Activated CD4-positive, alpha-beta T cell treated with anti-CD3 and anti-CD28 coated beads, Interleukin-2, amount 10 ng/mL, durations not matched to agents 7 days and 5 days (primary cell): ENCODE measurements around the gene APBA1. TPM values are rescaled to one million over a fixed set of nuclear protein-coding genes. Genes with fewer than 3 reads are reported as not detected.
A peak's percentile ranks its signal among the peaks of the same experiment; 100 is the strongest.
"Not testable (repeated sequence)": the region's sequence is repeated elsewhere in the genome, so short reads cannot be mapped to it uniquely, and the experiment has no call there.

Experiments used
- CTCF ChIA-PET: fragments of 350-600 bp; sonication (Branson Sonifier 250); formaldehyde crosslinking; loops from one replicate; lab custom pipeline; 2021; ENCODE audit warnings: antibody characterized with exemption; lab: Charles Lee
- POLR2A ChIA-PET: fragments of 350-600 bp; sonication (Branson Sonifier 250); formaldehyde crosslinking; loops from one replicate; lab custom pipeline; 2021; ENCODE audit warnings: antibody characterized with exemption; lab: Charles Lee
- DNase-seq: peaks from one replicate; pipeline ENCODE4 v3.0.0-alpha.2; 2020
- H3K27ac Mint-ChIP-seq: one replicate; pipeline ENCODE4 v1.8.0; 2021; ENCODE audit warnings: mild to moderate bottlenecking, moderate library complexity, mixed read lengths
- H3K27me3 Mint-ChIP-seq: one replicate; pipeline ENCODE4 v1.8.0; 2021; ENCODE audit warnings: mixed read lengths
- H3K36me3 Mint-ChIP-seq: one replicate; pipeline ENCODE4 v1.8.0; 2021; ENCODE audit warnings: low read depth, mixed read lengths
- H3K4me1 Mint-ChIP-seq: one replicate; pipeline ENCODE4 v1.8.0; 2021; ENCODE audit warnings: mixed read lengths
- H3K4me3 Mint-ChIP-seq: one replicate; pipeline ENCODE4 v1.8.0; 2021; ENCODE audit warnings: mild to moderate bottlenecking, moderate library complexity, mixed read lengths
- H3K9me3 Mint-ChIP-seq: one replicate; pipeline ENCODE4 v1.8.0; 2021; ENCODE audit warnings: mixed read lengths
- total RNA-seq, 2 experiments: library from RNA; stranded (reverse); gene quantifications; one replicate each; pipeline ENCODE4 v1.2.3, GENCODE V29; 2021

Gene APBA1
- total RNA-seq, 2 experiments from 2014 or later, result 1.6 to 2.3 TPM

- Mint-ChIP-seq H3K27ac (no peak overlapping the region), H3K4me1 (peaks cover 12% of the 10 kb centered on the region), H3K27me3 (no peaks in the 10 kb centered on the region), H3K9me3 (no peaks in the 10 kb centered on the region), H3K36me3 (no peaks in the 10 kb centered on the region), H3K4me3 (no peak overlapping the region)
- no peak for DNase-seq
- CTCF ChIA-PET, result no interaction called here
- POLR2A ChIA-PET, result no interaction called here
Observed at GRCh38 chr9:69445251-69445650, 226.9 kb downstream of the APBA1 start.

- no peak for DNase-seq
- Mint-ChIP-seq H3K4me3 (no peak overlapping the region), H3K27ac (no peak overlapping the region), H3K27me3 (no peaks in the 10 kb centered on the region), H3K4me1 (peaks cover 12% of the 10 kb centered on the region), H3K36me3 (no peaks in the 10 kb centered on the region), H3K9me3 (no peaks in the 10 kb centered on the region)
- CTCF ChIA-PET, result no interaction called here
- POLR2A ChIA-PET, result no interaction called here
Observed at GRCh38 chr9:69444791-69445190, 227.4 kb downstream of the APBA1 start.

GRCh38 chr9:69444021-69444420 is 228.2 kb downstream of the APBA1 start:
- no peak for DNase-seq
- Mint-ChIP-seq H3K36me3 (peaks cover 3% of the 10 kb centered on the region), H3K4me1 (peaks cover 18% of the 10 kb centered on the region), H3K27ac (no peak overlapping the region), H3K9me3 (no peaks in the 10 kb centered on the region), H3K4me3 (no peak overlapping the region), H3K27me3 (no peaks in the 10 kb centered on the region)
- ChIA-PET POLR2A (no interaction called here), CTCF (interaction anchor here (0.6 kb wide), 1 partner anchor 263 kb away, joined by 3 read pairs; no protein-coding TSS in a partner anchor)

GRCh38 chr9:69443178-69443577 is 229.0 kb downstream of the APBA1 start:
- Mint-ChIP-seq H3K4me1 (peaks cover 18% of the 10 kb centered on the region), H3K36me3 (peaks cover 3% of the 10 kb centered on the region), H3K27me3 (no peaks in the 10 kb centered on the region), H3K4me3 (no peak overlapping the region), H3K9me3 (no peaks in the 10 kb centered on the region), H3K27ac (no peak overlapping the region)
- DNase-seq, result no peak
- ChIA-PET POLR2A (no interaction called here), CTCF (no interaction called here)

- Mint-ChIP-seq H3K36me3 (peaks cover 3% of the 10 kb centered on the region), H3K4me3 (no peak overlapping the region), H3K27me3 (no peaks in the 10 kb centered on the region), H3K27ac (no peak overlapping the region), H3K4me1 (peaks cover 18% of the 10 kb centered on the region), H3K9me3 (no peaks in the 10 kb centered on the region)
- CTCF ChIA-PET, result interaction anchor here (1.1 kb wide), 1 partner anchor 10 kb away, joined by 3 read pairs; no protein-coding TSS in a partner anchor
- DNase-seq, result no peak
- POLR2A ChIA-PET, result no interaction called here
Observed at GRCh38 chr9:69442486-69442885, 229.7 kb downstream of the APBA1 start.

GRCh38 chr9:69440254-69440955 is 231.8 kb downstream of the APBA1 start:
- DNase-seq, H3K27me3 Mint-ChIP-seq, POLR2A ChIA-PET, H3K9me3 Mint-ChIP-seq, H3K36me3 Mint-ChIP-seq, CTCF ChIA-PET: not testable (repeated sequence)
- Mint-ChIP-seq H3K27ac (peak overlapping the region; percentile 82), H3K4me1 (peaks cover 18% of the 10 kb centered on the region), H3K4me3 (peak overlapping the region; percentile 43)

GRCh38 chr9:69439654-69440053 is 232.5 kb downstream of the APBA1 start:
- CTCF ChIA-PET, DNase-seq, H3K36me3 Mint-ChIP-seq, H3K9me3 Mint-ChIP-seq, H3K27me3 Mint-ChIP-seq, POLR2A ChIA-PET: not testable (repeated sequence)
- Mint-ChIP-seq H3K4me1 (peaks cover 18% of the 10 kb centered on the region), H3K4me3 (peak overlapping the region; percentile 43), H3K27ac (peak overlapping the region; percentile 82)

GRCh38 chr9:69433968-69434367 is 238.2 kb downstream of the APBA1 start:
- no peaks in the 10 kb centered on the region for H3K36me3 Mint-ChIP-seq
- DNase-seq, result no peak
- no peak overlapping the region for H3K27ac Mint-ChIP-seq
- no peak overlapping the region for H3K4me3 Mint-ChIP-seq
- H3K4me1 Mint-ChIP-seq, result no peaks in the 10 kb centered on the region
- ChIA-PET CTCF (no interaction called here), POLR2A (no interaction called here)
- no peaks in the 10 kb centered on the region for H3K27me3 Mint-ChIP-seq
- H3K9me3 Mint-ChIP-seq, result no peaks in the 10 kb centered on the region

GRCh38 chr9:69433392-69433791 is 238.8 kb downstream of the APBA1 start:
- no peaks in the 10 kb centered on the region for H3K27me3 Mint-ChIP-seq
- no peak for DNase-seq
- POLR2A ChIA-PET, result no interaction called here
- H3K36me3 Mint-ChIP-seq, result no peaks in the 10 kb centered on the region
- CTCF ChIA-PET, result no interaction called here
- H3K4me3 Mint-ChIP-seq, result no peak overlapping the region
- H3K9me3 Mint-ChIP-seq, result no peaks in the 10 kb centered on the region
- no peak overlapping the region for H3K27ac Mint-ChIP-seq
- no peaks in the 10 kb centered on the region for H3K4me1 Mint-ChIP-seq

- Mint-ChIP-seq H3K4me3 (no peak overlapping the region), H3K27me3 (no peaks in the 10 kb centered on the region), H3K9me3 (no peaks in the 10 kb centered on the region), H3K36me3 (no peaks in the 10 kb centered on the region), H3K4me1 (no peaks in the 10 kb centered on the region), H3K27ac (no peak overlapping the region)
- no peak for DNase-seq
- ChIA-PET CTCF (interaction anchor here (0.6 to 1.2 kb wide), 2 partner anchors 10 to 696 kb away, joined by 3 read pairs; no protein-coding TSS in a partner anchor), POLR2A (no interaction called here)
Observed at GRCh38 chr9:69432623-69433022, 239.5 kb downstream of the APBA1 start.

- no peak for DNase-seq
- Mint-ChIP-seq H3K27me3 (no peaks in the 10 kb centered on the region), H3K4me3 (no peak overlapping the region), H3K27ac (no peak overlapping the region), H3K4me1 (no peaks in the 10 kb centered on the region), H3K9me3 (no peaks in the 10 kb centered on the region), H3K36me3 (no peaks in the 10 kb centered on the region)
- ChIA-PET CTCF (interaction anchor here (0.9 to 1.2 kb wide), 2 partner anchors 9 to 23 kb away, joined by 3 read pairs; no protein-coding TSS in a partner anchor), POLR2A (no interaction called here)
Observed at GRCh38 chr9:69431777-69432176, 240.4 kb downstream of the APBA1 start.

- H3K4me1 Mint-ChIP-seq, result no peaks in the 10 kb centered on the region
- CTCF ChIA-PET, result interaction anchor here (0.9 to 1.2 kb wide), 2 partner anchors 9 to 23 kb away, joined by 3 read pairs; no protein-coding TSS in a partner anchor
- H3K9me3 Mint-ChIP-seq, result no peaks in the 10 kb centered on the region
- POLR2A ChIA-PET, result no interaction called here
- H3K27me3 Mint-ChIP-seq, result no peaks in the 10 kb centered on the region
- no peak for DNase-seq
- H3K36me3 Mint-ChIP-seq, result no peaks in the 10 kb centered on the region
- H3K4me3 Mint-ChIP-seq, result no peak overlapping the region
- no peak overlapping the region for H3K27ac Mint-ChIP-seq
Observed at GRCh38 chr9:69431203-69431602, 241.0 kb downstream of the APBA1 start.

- no peaks in the 10 kb centered on the region for H3K9me3 Mint-ChIP-seq
- ChIA-PET CTCF (interaction anchor here (0.9 kb wide), 1 partner anchor 8 kb away, joined by 4 read pairs; no protein-coding TSS in a partner anchor), POLR2A (no interaction called here)
- no peaks in the 10 kb centered on the region for H3K4me1 Mint-ChIP-seq
- H3K36me3 Mint-ChIP-seq, result no peaks in the 10 kb centered on the region
- DNase-seq, result no peak
- no peak overlapping the region for H3K27ac Mint-ChIP-seq
- no peaks in the 10 kb centered on the region for H3K27me3 Mint-ChIP-seq
- H3K4me3 Mint-ChIP-seq, result no peak overlapping the region
Observed at GRCh38 chr9:69430206-69430605, 242.0 kb downstream of the APBA1 start.
